A549 (cell line): Measurements from ENCODE around the gene SLC2A8. TPM values are rescaled to one million over a fixed set of nuclear protein-coding genes. Genes with fewer than 3 reads are reported as not detected.

Source experiments
- ATAC-seq, 2 experiments: fragments of 200-7000 bp in 1 of 2; fragments of >200 bp in 1 of 2; cut with Nextera tagmentation in 1 of 2; cut with Tn5 transposase in 1 of 2; 3 replicates each; pipeline versions ENCODE4 v1.8.0 to v1.9.1; 2018 to 2020; ENCODE audit warnings: mild to moderate bottlenecking in 1 of 2, moderate library complexity in 1 of 2
- CTCF ChIA-PET: fragments of 300-600 bp; sonication (Branson Sonifier 250); formaldehyde crosslinking; extraction: SDS; loops from one replicate; lab custom pipeline; 2021; ENCODE audit warnings: antibody characterized with exemption, inconsistent platforms; lab: Yijun Ruan, JAX
- POLR2A ChIA-PET: fragments of 350-600 bp; formaldehyde crosslinking; extraction: SDS; loops from one replicate; lab custom pipeline; 2021; ENCODE audit warnings: antibody characterized with exemption, inconsistent platforms; lab: Yijun Ruan, JAX
- DNase-seq, 2 experiments: peaks; one replicate each; pipeline versions ENCODE4 v3.0.0 to v3.0.0-alpha.2; 2011 to 2016; ENCODE audit warnings: low read depth in 1 of 2, low spot score in 1 of 2
- FAIRE-seq: peaks from 2 replicates; lab custom pipeline; 2011; peaks lifted over from hg19 to GRCh38; lab: Jason Lieb, UNC
- H3K27ac ChIP-seq, 2 experiments: fragments of >200 bp; sonication (Bioruptor Twin); formaldehyde crosslinking; 3 replicates each; pipeline ENCODE4 v1.5.1; 2016 to 2017
- H3K4me1 ChIP-seq: fragments of >200 bp; sonication (Bioruptor Twin); formaldehyde crosslinking; 3 replicates; pipeline ENCODE4 v1.6.1; 2016
- H3K4me2 ChIP-seq: fragments of >200 bp; sonication (Bioruptor Twin); formaldehyde crosslinking; 3 replicates; pipeline ENCODE4 v1.6.1; 2016
- H3K4me3 ChIP-seq: fragments of >200 bp; sonication (Bioruptor Twin); formaldehyde crosslinking; 3 replicates; pipeline ENCODE4 v1.5.1; 2016
- H3K9me3 ChIP-seq: fragments of >200 bp; sonication (Bioruptor Twin); formaldehyde crosslinking; 3 replicates; pipeline ENCODE4 v1.6.1; 2016
- BHLHE40 ChIP-seq: IDR thresholded peaks from 2 replicates; pipeline ENCODE4 v1.6.1; 2012; ENCODE audit warnings: low read depth, low read length, inconsistent platforms
- CBX2 ChIP-seq: fragments of 200-600 bp; sonication (generic); IDR thresholded peaks from 2 replicates; pipeline ENCODE4 v1.6.1; 2016; ENCODE audit warnings: low read depth, mild to moderate bottlenecking, borderline replicate concordance
- CEBPB ChIP-seq, 2 experiments: fragments of >200 bp in 1 of 2; sonication (Bioruptor Twin) in 1 of 2; formaldehyde crosslinking in 1 of 2; IDR thresholded peaks; 2 replicates each; pipeline ENCODE4 v1.6.1; 2012 to 2016
- CHD2 ChIP-seq: fragments of 150-350 bp; IDR thresholded peaks from 2 replicates; pipeline ENCODE4 v1.6.1; 2014; ENCODE audit warnings: low read length; ENCODE audit not compliant: partially characterized antibody
- EHF ChIP-seq: fragments of 250-450 bp; sonication (Bioruptor Pico); IDR thresholded peaks from 2 replicates; pipeline ENCODE4 v1.5.0; 2020; ENCODE audit warnings: mild to moderate bottlenecking
- EHMT2 ChIP-seq: fragments of 200-600 bp; sonication (generic); IDR thresholded peaks from 2 replicates; pipeline ENCODE4 v1.6.1; 2016; ENCODE audit warnings: antibody characterized with exemption, low read depth, mild to moderate bottlenecking, moderate library complexity
- FOSL2 ChIP-seq, 2 experiments: fragments of 450-650 bp in 1 of 2; fragments of >200 bp in 1 of 2; sonication (Bioruptor Twin) in 1 of 2; formaldehyde crosslinking; IDR thresholded peaks; 2 replicates each; pipeline versions ENCODE4 v1.5.0 to v1.6.1; 2016 to 2020; ENCODE audit warnings: mild to moderate bottlenecking in 1 of 2, moderate library complexity in 1 of 2
- GATA3 ChIP-seq: IDR thresholded peaks from 2 replicates; pipeline ENCODE4 v1.6.1; 2012; ENCODE audit warnings: borderline replicate concordance
- HDAC2 ChIP-seq: fragments of 200-600 bp; sonication (generic); IDR thresholded peaks from 2 replicates; pipeline ENCODE4 v1.6.1; 2016
- HEYL ChIP-seq: fragments of 250-450 bp; sonication (Bioruptor Pico); IDR thresholded peaks from 2 replicates; pipeline ENCODE4 v1.8.0; 2021; ENCODE audit warnings: mild to moderate bottlenecking, moderate library complexity
- HOXB13 ChIP-seq: fragments of 250-450 bp; sonication (Bioruptor Pico); IDR thresholded peaks from 2 replicates; pipeline ENCODE4 v1.5.0; 2020; ENCODE audit warnings: low read depth, mild to moderate bottlenecking, moderate library complexity
- HOXB5 ChIP-seq: fragments of 250-450 bp; sonication (Bioruptor Pico); IDR thresholded peaks from 2 replicates; pipeline ENCODE4 v1.5.0; 2020; ENCODE audit warnings: mild to moderate bottlenecking, moderate library complexity
- JUN ChIP-seq, 2 experiments: fragments of >200 bp; sonication (Bioruptor Twin); formaldehyde crosslinking; IDR thresholded peaks; 2 replicates in 1 of 2; 3 replicates in 1 of 2; pipeline ENCODE4 v1.6.1; 2016 to 2017
- KDM5A ChIP-seq: fragments of 200-600 bp; sonication (generic); IDR thresholded peaks from 2 replicates; pipeline ENCODE4 v1.6.1; 2016; ENCODE audit warnings: antibody characterized with exemption, mild to moderate bottlenecking
- MAFK ChIP-seq: fragments of 450-650 bp; IDR thresholded peaks from 2 replicates; pipeline ENCODE4 v1.6.1; 2014; ENCODE audit not compliant: partially characterized antibody
- NFE2L2 ChIP-seq: fragments of 150-350 bp; conservative IDR thresholded peaks from 2 replicates; pipeline ENCODE4 v1.6.1; 2014; ENCODE audit warnings: low read length
- NR3C1 ChIP-seq: fragments of >200 bp; sonication (Bioruptor Twin); formaldehyde crosslinking; IDR thresholded peaks from 3 replicates; pipeline ENCODE4 v1.6.1; 2017
- PHF8 ChIP-seq: fragments of 200-600 bp; sonication (generic); IDR thresholded peaks from 2 replicates; pipeline ENCODE4 v1.6.1; 2016; ENCODE audit warnings: low read depth, mild to moderate bottlenecking, antibody characterized with exemption, moderate library complexity, borderline replicate concordance
- POLR2AphosphoS2 ChIP-seq: conservative IDR thresholded peaks from 2 replicates; pipeline ENCODE4 v1.6.1; 2012; ENCODE audit warnings: low read length, improper control_type of control experiment, inconsistent platforms
- RAD21 ChIP-seq, 2 experiments: fragments of >200 bp in 1 of 2; sonication (Bioruptor Twin) in 1 of 2; formaldehyde crosslinking in 1 of 2; IDR thresholded peaks in 1 of 2; conservative IDR thresholded peaks in 1 of 2; 2 replicates in 1 of 2; 3 replicates in 1 of 2; pipeline ENCODE4 v1.6.1; 2012 to 2018; ENCODE audit warnings: inconsistent platforms in 1 of 2
- RARB ChIP-seq: fragments of 250-450 bp; sonication (Bioruptor Pico); IDR thresholded peaks from 2 replicates; pipeline ENCODE4 v1.8.0; 2021; ENCODE audit warnings: mild to moderate bottlenecking, moderate library complexity
- RCOR1 ChIP-seq: fragments of 150-350 bp; IDR thresholded peaks from 2 replicates; pipeline ENCODE4 v1.6.1; 2014; ENCODE audit warnings: antibody characterized with exemption, low read length, low read depth
- RNF2 ChIP-seq: fragments of 200-600 bp; sonication (generic); IDR thresholded peaks from 2 replicates; pipeline ENCODE4 v1.6.1; 2016; ENCODE audit warnings: low read depth, mild to moderate bottlenecking, antibody characterized with exemption, moderate library complexity, borderline replicate concordance
- SMC3 ChIP-seq: fragments of >200 bp; sonication (Bioruptor Twin); formaldehyde crosslinking; IDR thresholded peaks from 3 replicates; pipeline ENCODE4 v1.6.1; 2018; ENCODE audit warnings: inconsistent platforms
- ZNF302 ChIP-seq: fragments of 250-450 bp; sonication (Bioruptor Pico); IDR thresholded peaks from 2 replicates; pipeline ENCODE4 v1.9.0; 2021; ENCODE audit warnings: inconsistent platforms, mild to moderate bottlenecking, moderate library complexity
- WGBS: methylation state at CpG from one replicate; pipeline ENCODE4 v1.1.6; 2017; ENCODE audit errors: missing lambda C conversion rate; 5-methylcytosine and 5-hydroxymethylcytosine counted together
- polyA plus RNA-seq, 4 experiments: library from polyadenylated mRNA; depleted of rRNA in 3 of 4; stranded (reverse); fragments of >200 nt; fragmentation: RNase III in 1 of 4; extraction: RNeasy Plus Mini Kit Qiagen cat#74134 plus additional on column Dnase treatment in 1 of 4; gene quantifications; 2 replicates in 3 of 4; 3 replicates in 1 of 4; pipeline ENCODE4 v1.2.3, GENCODE V29; 2011 to 2017
- TF ChIP-seq, protein P1 (sequence below): fragments of 450-650 bp; IDR thresholded peaks from 2 replicates; pipeline ENCODE4 v1.6.1; 2014; ENCODE audit warnings: antibody characterized with exemption
- TF ChIP-seq, protein P2 (sequence below): fragments of >200 bp; sonication (Bioruptor Twin); formaldehyde crosslinking; IDR thresholded peaks from 2 replicates; pipeline ENCODE4 v1.6.1; 2016
- TF ChIP-seq, protein P3 (sequence below): fragments of >200 bp; sonication (Bioruptor Twin); formaldehyde crosslinking; IDR thresholded peaks from 3 replicates; pipeline ENCODE4 v1.5.1; 2016
- TF ChIP-seq, protein P4 (sequence below): IDR thresholded peaks from 2 replicates; pipeline ENCODE4 v1.6.1; 2012; ENCODE audit warnings: low read depth, borderline replicate concordance
- TF ChIP-seq, protein P5 (sequence below): fragments of 150-350 bp; IDR thresholded peaks from 2 replicates; pipeline ENCODE4 v1.6.1; 2014; ENCODE audit warnings: low read depth, mild to moderate bottlenecking, low read length
- TF ChIP-seq, protein P6 (sequence below): IDR thresholded peaks from 2 replicates; pipeline ENCODE4 v1.6.1; 2012

The SLC2A8 gene
- polyA plus RNA-seq, 2 of the 4 experiments (the other 2 are of a cell fraction) = 7.3 to 16.0 TPM

DNA sequence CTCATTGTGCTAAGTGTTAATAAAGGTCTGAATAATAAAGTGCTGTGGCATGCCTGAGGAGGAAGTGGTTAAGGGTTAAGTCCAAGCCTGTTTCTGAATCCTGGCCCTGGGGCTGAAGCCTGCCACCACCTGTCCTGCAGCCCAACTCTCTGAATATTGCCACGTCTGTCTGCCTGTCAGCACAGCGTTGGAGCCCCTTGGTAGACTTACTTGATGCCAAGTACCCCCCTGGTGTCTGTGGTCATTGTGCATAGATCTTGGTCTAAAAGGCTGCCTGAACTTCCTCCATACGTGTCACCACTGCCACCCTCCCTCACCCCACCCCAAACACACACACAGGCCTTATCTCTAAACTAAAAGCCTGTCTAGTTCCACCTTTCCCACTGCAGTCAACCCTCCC lies 35.4 kb upstream of the SLC2A8 start (continued):
- TF ChIP-seq, protein P1, sequence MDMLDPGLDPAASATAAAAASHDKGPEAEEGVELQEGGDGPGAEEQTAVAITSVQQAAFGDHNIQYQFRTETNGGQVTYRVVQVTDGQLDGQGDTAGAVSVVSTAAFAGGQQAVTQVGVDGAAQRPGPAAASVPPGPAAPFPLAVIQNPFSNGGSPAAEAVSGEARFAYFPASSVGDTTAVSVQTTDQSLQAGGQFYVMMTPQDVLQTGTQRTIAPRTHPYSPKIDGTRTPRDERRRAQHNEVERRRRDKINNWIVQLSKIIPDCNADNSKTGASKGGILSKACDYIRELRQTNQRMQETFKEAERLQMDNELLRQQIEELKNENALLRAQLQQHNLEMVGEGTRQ = no peak
- TF ChIP-seq, all 56 proteins: peak for 0

DNA sequence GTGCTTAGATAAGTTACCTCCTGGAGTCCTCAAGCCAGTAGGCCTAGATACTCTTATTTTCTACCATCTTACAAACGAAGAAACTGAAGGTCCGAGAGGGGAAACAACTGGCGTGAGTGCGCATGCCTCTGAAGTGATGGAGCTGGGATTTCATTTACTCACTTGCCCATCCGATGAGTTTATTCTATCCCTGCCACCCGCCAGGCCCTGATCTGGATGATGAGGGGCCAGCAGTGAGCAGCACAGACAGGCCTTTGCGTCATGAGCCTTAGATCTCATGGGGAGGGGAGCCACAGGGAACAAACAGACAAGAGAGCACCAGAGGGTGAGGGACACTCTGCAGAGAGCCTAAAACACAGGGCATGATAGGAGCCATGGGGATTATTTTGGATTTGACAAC lies 34.1 kb upstream of the SLC2A8 start:
- POLR2A ChIA-PET = no interaction called here

DNA sequence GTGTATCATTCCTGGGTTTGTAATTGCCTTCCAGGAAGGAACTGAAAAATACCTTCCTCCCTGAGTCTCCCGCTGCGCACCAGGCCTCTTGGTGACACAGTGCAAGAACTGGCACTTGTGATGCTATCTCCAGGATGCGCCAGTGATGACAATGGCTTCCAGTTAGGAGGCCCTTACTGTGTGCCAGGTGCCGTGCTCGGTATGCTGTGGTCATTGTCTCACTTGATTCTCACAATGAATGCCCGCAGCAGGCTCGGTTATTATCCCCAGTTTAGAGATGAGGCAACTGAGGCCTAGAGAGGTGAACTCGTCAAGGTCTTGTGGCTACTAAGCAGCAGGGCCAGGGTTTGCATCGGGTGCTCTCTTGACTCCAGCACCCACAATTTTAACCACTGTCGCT lies 31.5 kb upstream of the SLC2A8 start:
- DNase-seq = no peak
- ChIA-PET POLR2A (no interaction called here), CTCF (interaction anchor here (0.9 to 1.3 kb wide), 4 partner anchors 10 to 25 kb away, joined by 3 read pairs; no protein-coding TSS in a partner anchor)
- Histone ChIP-seq H3K9me3 (no peaks in the 10 kb centered on the region), H3K27ac (no peak overlapping the region), H3K4me3 (no peak overlapping the region), H3K4me2 (no peak overlapping the region), H3K4me1 (no peaks in the 10 kb centered on the region)
- WGBS = 92% methylated on average over 10 of the region's 10 CpGs
- FAIRE-seq = no peak
- no peak for ATAC-seq
- TF ChIP-seq, protein P2, sequence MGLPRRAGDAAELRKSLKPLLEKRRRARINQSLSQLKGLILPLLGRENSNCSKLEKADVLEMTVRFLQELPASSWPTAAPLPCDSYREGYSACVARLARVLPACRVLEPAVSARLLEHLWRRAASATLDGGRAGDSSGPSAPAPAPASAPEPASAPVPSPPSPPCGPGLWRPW = no peak
- no peak for TF ChIP-seq HDAC2
- TF ChIP-seq NFE2L2 = no peak
- TF ChIP-seq POLR2AphosphoS2 = no peak
- TF ChIP-seq, protein P3, sequence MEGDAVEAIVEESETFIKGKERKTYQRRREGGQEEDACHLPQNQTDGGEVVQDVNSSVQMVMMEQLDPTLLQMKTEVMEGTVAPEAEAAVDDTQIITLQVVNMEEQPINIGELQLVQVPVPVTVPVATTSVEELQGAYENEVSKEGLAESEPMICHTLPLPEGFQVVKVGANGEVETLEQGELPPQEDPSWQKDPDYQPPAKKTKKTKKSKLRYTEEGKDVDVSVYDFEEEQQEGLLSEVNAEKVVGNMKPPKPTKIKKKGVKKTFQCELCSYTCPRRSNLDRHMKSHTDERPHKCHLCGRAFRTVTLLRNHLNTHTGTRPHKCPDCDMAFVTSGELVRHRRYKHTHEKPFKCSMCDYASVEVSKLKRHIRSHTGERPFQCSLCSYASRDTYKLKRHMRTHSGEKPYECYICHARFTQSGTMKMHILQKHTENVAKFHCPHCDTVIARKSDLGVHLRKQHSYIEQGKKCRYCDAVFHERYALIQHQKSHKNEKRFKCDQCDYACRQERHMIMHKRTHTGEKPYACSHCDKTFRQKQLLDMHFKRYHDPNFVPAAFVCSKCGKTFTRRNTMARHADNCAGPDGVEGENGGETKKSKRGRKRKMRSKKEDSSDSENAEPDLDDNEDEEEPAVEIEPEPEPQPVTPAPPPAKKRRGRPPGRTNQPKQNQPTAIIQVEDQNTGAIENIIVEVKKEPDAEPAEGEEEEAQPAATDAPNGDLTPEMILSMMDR = no peak
- TF ChIP-seq EHMT2 = no peak
- TF ChIP-seq CEBPB (IDR thresholded peaks at IDR 0.05) = no peak
- TF ChIP-seq FOSL2 (IDR thresholded peaks at IDR 0.05) = no peak
- no peak for TF ChIP-seq FOSL2 (CRISPR knock-in tag; IDR thresholded peaks at IDR 0.05)
- TF ChIP-seq BHLHE40 = no peak
- TF ChIP-seq, protein P4, sequence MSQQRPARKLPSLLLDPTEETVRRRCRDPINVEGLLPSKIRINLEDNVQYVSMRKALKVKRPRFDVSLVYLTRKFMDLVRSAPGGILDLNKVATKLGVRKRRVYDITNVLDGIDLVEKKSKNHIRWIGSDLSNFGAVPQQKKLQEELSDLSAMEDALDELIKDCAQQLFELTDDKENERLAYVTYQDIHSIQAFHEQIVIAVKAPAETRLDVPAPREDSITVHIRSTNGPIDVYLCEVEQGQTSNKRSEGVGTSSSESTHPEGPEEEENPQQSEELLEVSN = no peak
- no peak for TF ChIP-seq HEYL (CRISPR knock-in tag)
- TF ChIP-seq RAD21 (conservative IDR thresholded peaks at IDR 0.05 in 1 of 2, IDR thresholded peaks at IDR 0.05 in 1 of 2) = no peak
- TF ChIP-seq MAFK = no peak
- no peak for TF ChIP-seq HOXB13 (CRISPR knock-in tag)
- no peak for TF ChIP-seq PHF8
- TF ChIP-seq JUN (IDR thresholded peaks at IDR 0.05) = no peak
- TF ChIP-seq KDM5A = no peak
- TF ChIP-seq GATA3 = no peak
- TF ChIP-seq NR3C1 = no peak

More for the DNA sequence above, 34.1 kb upstream of the SLC2A8 start:
- WGBS = 96% methylated on average over 7 of the region's 7 CpGs
- H3K4me3 ChIP-seq = no peak overlapping the region
- FAIRE-seq = no peak
- no peaks in the 10 kb centered on the region for H3K4me1 ChIP-seq
- no peak for DNase-seq
- no peak for ATAC-seq
- H3K4me2 ChIP-seq = no peak overlapping the region
- H3K9me3 ChIP-seq = no peaks in the 10 kb centered on the region
- no peak for TF ChIP-seq RARB
- TF ChIP-seq EHF (CRISPR knock-in tag) = no peak
- TF ChIP-seq HEYL (CRISPR knock-in tag) = no peak
- TF ChIP-seq POLR2AphosphoS2 = no peak
- TF ChIP-seq RNF2 = no peak
- no peak for TF ChIP-seq CBX2
- no peak for TF ChIP-seq RCOR1
- no peak for TF ChIP-seq HOXB5 (CRISPR knock-in tag)
- no peak for TF ChIP-seq SMC3
- TF ChIP-seq, protein P5, sequence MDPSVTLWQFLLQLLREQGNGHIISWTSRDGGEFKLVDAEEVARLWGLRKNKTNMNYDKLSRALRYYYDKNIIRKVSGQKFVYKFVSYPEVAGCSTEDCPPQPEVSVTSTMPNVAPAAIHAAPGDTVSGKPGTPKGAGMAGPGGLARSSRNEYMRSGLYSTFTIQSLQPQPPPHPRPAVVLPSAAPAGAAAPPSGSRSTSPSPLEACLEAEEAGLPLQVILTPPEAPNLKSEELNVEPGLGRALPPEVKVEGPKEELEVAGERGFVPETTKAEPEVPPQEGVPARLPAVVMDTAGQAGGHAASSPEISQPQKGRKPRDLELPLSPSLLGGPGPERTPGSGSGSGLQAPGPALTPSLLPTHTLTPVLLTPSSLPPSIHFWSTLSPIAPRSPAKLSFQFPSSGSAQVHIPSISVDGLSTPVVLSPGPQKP = no peak
- TF ChIP-seq NFE2L2 = no peak
- TF ChIP-seq, protein P6, sequence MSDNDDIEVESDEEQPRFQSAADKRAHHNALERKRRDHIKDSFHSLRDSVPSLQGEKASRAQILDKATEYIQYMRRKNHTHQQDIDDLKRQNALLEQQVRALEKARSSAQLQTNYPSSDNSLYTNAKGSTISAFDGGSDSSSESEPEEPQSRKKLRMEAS = no peak
- TF ChIP-seq ZNF302 (CRISPR knock-in tag) = no peak
- no peak for TF ChIP-seq CHD2
- no peak for TF ChIP-seq HOXB13 (CRISPR knock-in tag)
- no peak overlapping the region for H3K27ac ChIP-seq
- CTCF ChIA-PET = interaction anchor here (1.0 to 2.0 kb wide), 4 partner anchors 11 to 148 kb away, joined by 3 to 9 read pairs (median 4); no protein-coding TSS in a partner anchor
